HEK293 (cell line): ENCODE data around the gene BMP6.

ENCODE experiments used
- BCL11B ChIP-seq: fragments of 450-650 bp; formaldehyde crosslinking; IDR thresholded peaks from 2 replicates; pipeline ENCODE4 v1.5.1; 2016; ENCODE audit warnings: low read depth, missing biosample characterization, missing genetic modification characterization
- FEZF1 ChIP-seq: fragments of 450-650 bp; formaldehyde crosslinking; IDR thresholded peaks from 2 replicates; pipeline ENCODE4 v1.5.1; 2016; ENCODE audit warnings: missing biosample characterization, missing genetic modification characterization
- GFI1B ChIP-seq: fragments of 450-650 bp; formaldehyde crosslinking; IDR thresholded peaks from 2 replicates; pipeline ENCODE4 v1.5.1; 2016; ENCODE audit warnings: missing biosample characterization, missing genetic modification characterization
- GLI2 ChIP-seq: fragments of 450-650 bp; formaldehyde crosslinking; IDR thresholded peaks from 2 replicates; pipeline ENCODE4; 2017; ENCODE audit warnings: missing biosample characterization, missing genetic modification characterization, low read depth, borderline replicate concordance
- KLF7 ChIP-seq: fragments of 450-650 bp; formaldehyde crosslinking; IDR thresholded peaks from 2 replicates; pipeline ENCODE4 v1.5.1; 2016; ENCODE audit warnings: missing biosample characterization, missing genetic modification characterization, borderline replicate concordance
- PRDM1 ChIP-seq: fragments of 450-650 bp; formaldehyde crosslinking; IDR thresholded peaks from 2 replicates; pipeline ENCODE4; 2016; ENCODE audit warnings: missing biosample characterization, missing genetic modification characterization
- RBAK ChIP-seq: fragments of 450-650 bp; formaldehyde crosslinking; IDR thresholded peaks from 2 replicates; pipeline ENCODE4 v1.5.1; 2016; ENCODE audit warnings: missing biosample characterization, missing genetic modification characterization
- SALL2 ChIP-seq: fragments of 450-650 bp; formaldehyde crosslinking; IDR thresholded peaks from 2 replicates; pipeline ENCODE4 v1.5.0; 2017; ENCODE audit warnings: missing biosample characterization, mild to moderate bottlenecking, missing genetic modification characterization, borderline replicate concordance
- SP2 ChIP-seq: fragments of 450-650 bp; formaldehyde crosslinking; IDR thresholded peaks from 2 replicates; pipeline ENCODE4 v1.5.1; 2016; ENCODE audit warnings: missing biosample characterization, missing genetic modification characterization
- TCF7L2 ChIP-seq: IDR thresholded peaks from 2 replicates; pipeline ENCODE4 v1.6.1; 2011; ENCODE audit warnings: low read depth, mild to moderate bottlenecking, inconsistent platforms, low read length, moderate library complexity, borderline replicate concordance
- WT1 ChIP-seq: fragments of 450-650 bp; formaldehyde crosslinking; IDR thresholded peaks from 2 replicates; pipeline ENCODE4 v1.5.1; 2016; ENCODE audit warnings: missing biosample characterization, missing genetic modification characterization
- YY2 ChIP-seq: fragments of 450-650 bp; formaldehyde crosslinking; IDR thresholded peaks from 2 replicates; pipeline ENCODE4 v1.5.1; 2016; ENCODE audit warnings: missing biosample characterization, missing genetic modification characterization
- ZBTB1 ChIP-seq: fragments of 450-650 bp; formaldehyde crosslinking; IDR thresholded peaks from 2 replicates; pipeline ENCODE4 v1.5.1; 2016; ENCODE audit warnings: missing biosample characterization, missing genetic modification characterization
- ZEB2 ChIP-seq: fragments of 450-650 bp; formaldehyde crosslinking; IDR thresholded peaks from 2 replicates; pipeline ENCODE4 v1.5.1; 2016; ENCODE audit warnings: missing biosample characterization, missing genetic modification characterization
- ZFP37 ChIP-seq: fragments of 450-650 bp; formaldehyde crosslinking; IDR thresholded peaks from 2 replicates; pipeline ENCODE4 v1.5.1; 2016; ENCODE audit warnings: missing biosample characterization, missing genetic modification characterization
- ZFP41 ChIP-seq: fragments of 450-650 bp; formaldehyde crosslinking; IDR thresholded peaks from 2 replicates; pipeline ENCODE4 v1.5.1; 2016; ENCODE audit warnings: missing biosample characterization, missing genetic modification characterization, borderline replicate concordance
- ZNF112 ChIP-seq: fragments of 450-650 bp; formaldehyde crosslinking; IDR thresholded peaks from 2 replicates; pipeline ENCODE4 v1.5.0; 2017; ENCODE audit warnings: missing biosample characterization, missing genetic modification characterization
- ZNF138 ChIP-seq: fragments of 450-650 bp; formaldehyde crosslinking; IDR thresholded peaks from 2 replicates; pipeline ENCODE4 v1.5.1; 2016; ENCODE audit warnings: missing biosample characterization, missing genetic modification characterization, borderline replicate concordance
- ZNF174 ChIP-seq: fragments of 450-650 bp; formaldehyde crosslinking; IDR thresholded peaks from 2 replicates; pipeline ENCODE4 v1.5.0; 2017; ENCODE audit warnings: missing biosample characterization, mild to moderate bottlenecking, missing genetic modification characterization
- ZNF274 ChIP-seq, 2 experiments: fragments of 200-500 bp in 1 of 2; fragments of 450-650 bp in 1 of 2; sonication (Bioruptor generic) in 1 of 2; formaldehyde crosslinking in 1 of 2; IDR thresholded peaks; 2 replicates each; pipeline versions ENCODE4 v1.5.1 to v1.6.1; 2014 to 2016; ENCODE audit warnings: borderline replicate concordance in 1 of 2, inconsistent platforms in 1 of 2, low read length in 1 of 2, missing biosample characterization in 1 of 2, missing genetic modification characterization in 1 of 2
- ZNF416 ChIP-seq: fragments of 450-650 bp; formaldehyde crosslinking; IDR thresholded peaks from 2 replicates; pipeline ENCODE4 v1.5.1; 2016; ENCODE audit warnings: missing biosample characterization, missing genetic modification characterization
- ZNF48 ChIP-seq: fragments of 450-650 bp; formaldehyde crosslinking; IDR thresholded peaks from 2 replicates; pipeline ENCODE4 v1.5.1; 2016; ENCODE audit warnings: missing biosample characterization, missing genetic modification characterization
- ZNF561 ChIP-seq: fragments of 450-650 bp; IDR thresholded peaks from 2 replicates; pipeline ENCODE4 v1.5.1; 2018; ENCODE audit warnings: missing biosample characterization, missing genetic modification characterization, borderline replicate concordance
- ZNF596 ChIP-seq: fragments of 450-650 bp; IDR thresholded peaks from 2 replicates; pipeline ENCODE4 v1.5.0; 2018; ENCODE audit warnings: missing biosample characterization, mild to moderate bottlenecking, missing genetic modification characterization, moderate library complexity
- ZNF626 ChIP-seq: fragments of 450-650 bp; sonication (Bioruptor Pico); formaldehyde crosslinking; IDR thresholded peaks from 2 replicates; pipeline ENCODE4 v1.5.1; 2018; ENCODE audit warnings: missing biosample characterization, missing genetic modification characterization, inconsistent platforms
- ZNF701 ChIP-seq: fragments of 450-650 bp; formaldehyde crosslinking; IDR thresholded peaks from 2 replicates; pipeline ENCODE4 v1.5.1; 2016; ENCODE audit warnings: missing biosample characterization, missing genetic modification characterization
- ZNF747 ChIP-seq: fragments of 450-650 bp; formaldehyde crosslinking; IDR thresholded peaks from 2 replicates; pipeline ENCODE4 v1.5.1; 2016; ENCODE audit warnings: missing biosample characterization, missing genetic modification characterization
- ZNF768 ChIP-seq: fragments of 450-650 bp; formaldehyde crosslinking; IDR thresholded peaks from 2 replicates; pipeline ENCODE4 v1.5.1; 2018; ENCODE audit warnings: missing biosample characterization, mild to moderate bottlenecking, missing genetic modification characterization
- ZXDB ChIP-seq: fragments of 450-650 bp; formaldehyde crosslinking; IDR thresholded peaks from 2 replicates; pipeline ENCODE4 v1.5.1; 2016; ENCODE audit warnings: missing biosample characterization, missing genetic modification characterization
- TF ChIP-seq, protein P1 (sequence below): fragments of 450-650 bp; formaldehyde crosslinking; IDR thresholded peaks from 2 replicates; pipeline ENCODE4 v1.5.1; 2017; ENCODE audit warnings: missing biosample characterization, missing genetic modification characterization
- TF ChIP-seq, protein P2 (sequence below): fragments of 450-650 bp; formaldehyde crosslinking; IDR thresholded peaks from 2 replicates; pipeline ENCODE4 v1.5.1; 2016; ENCODE audit warnings: missing biosample characterization, missing genetic modification characterization
- TF ChIP-seq, protein P3 (sequence below): fragments of 450-650 bp; formaldehyde crosslinking; IDR thresholded peaks from 2 replicates; pipeline ENCODE4 v1.5.1; 2017; ENCODE audit warnings: missing biosample characterization, missing genetic modification characterization
- TF ChIP-seq, protein P4 (sequence below): fragments of 450-650 bp; formaldehyde crosslinking; IDR thresholded peaks from 2 replicates; pipeline ENCODE4 v1.5.1; 2016; ENCODE audit warnings: missing biosample characterization, missing genetic modification characterization
- TF ChIP-seq, protein P5 (sequence below): fragments of 450-650 bp; formaldehyde crosslinking; IDR thresholded peaks from 2 replicates; pipeline ENCODE4 v1.5.1; 2017; ENCODE audit warnings: missing biosample characterization, missing genetic modification characterization

The BMP6 gene

DNA sequence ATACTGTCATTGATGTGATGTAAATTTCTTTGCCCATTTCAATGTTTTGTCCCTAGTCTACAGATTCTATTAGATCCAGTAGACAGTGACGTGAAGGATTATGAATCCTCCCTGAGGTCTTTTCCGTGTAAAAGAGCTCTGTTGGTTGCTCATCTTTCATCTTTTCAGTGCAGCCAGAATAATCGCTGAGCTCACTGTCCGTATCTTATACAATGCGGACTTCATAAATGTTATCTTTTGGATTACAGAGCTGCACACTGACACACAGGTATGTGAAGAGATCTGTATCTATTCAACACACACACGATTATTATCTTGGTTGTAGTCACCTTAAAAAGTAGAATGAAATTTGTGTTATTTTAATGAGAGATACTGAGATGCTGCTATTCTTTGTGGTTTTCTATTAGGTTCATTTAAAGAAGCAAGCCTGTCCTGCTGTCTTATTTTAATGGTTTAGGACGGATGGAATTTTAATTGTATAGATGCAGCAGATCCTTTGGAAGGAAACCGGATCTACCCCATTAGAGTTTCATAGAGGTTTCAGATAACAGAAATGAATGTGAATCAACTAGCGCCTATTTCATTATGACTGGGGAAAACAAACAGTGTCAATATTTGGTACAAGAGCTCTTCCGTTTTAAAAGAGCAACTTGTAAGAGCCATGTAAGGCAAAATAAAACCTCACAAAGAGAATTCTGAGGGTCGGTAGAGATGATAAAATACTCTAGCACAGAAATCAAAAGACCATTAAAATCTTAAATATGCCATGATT lies 79.4 kb downstream of the BMP6 start (continued):
- TF ChIP-seq ZNF626 (tag by site-specific recombination) (no peak), ZXDB (0 out of 2 replicates have a peak, but pooled peaks have one; percentile 17), SP2 (tag by site-specific recombination) (no peak), KLF7 (tag by site-specific recombination) (no peak), ZNF174 (tag by site-specific recombination) (no peak), ZFP41 (no peak), ZEB2 (tag by site-specific recombination) (peak; percentile 23; the same call in 1 of the 2 replicates), RBAK (tag by site-specific recombination) (no peak), ZFP37 (tag by site-specific recombination) (no peak), BCL11B (tag by site-specific recombination) (no peak), ZNF416 (tag by site-specific recombination) (no peak), ZNF138 (tag by site-specific recombination) (no peak), ZNF48 (tag by site-specific recombination) (no peak), FEZF1 (tag by site-specific recombination) (peak; percentile 73; the same call in 1 of the 2 replicates), GLI2 (tag by site-specific recombination) (no peak), ZNF112 (tag by site-specific recombination) (no peak), TCF7L2 (no peak), ZNF701 (tag by site-specific recombination) (no peak), YY2 (tag by site-specific recombination) (no peak), ZNF561 (tag by site-specific recombination) (no peak), PRDM1 (tag by site-specific recombination) (no peak), ZNF747 (tag by site-specific recombination) (no peak), ZBTB1 (tag by site-specific recombination) (no peak), ZNF596 (tag by site-specific recombination) (no peak), GFI1B (tag by site-specific recombination) (no peak), WT1 (tag by site-specific recombination) (no peak), SALL2 (no peak), ZNF274 (IDR thresholded peaks at IDR 0.05; ENCODE audit: low read length) (no peak), ZNF274 (tag by site-specific recombination; IDR thresholded peaks at IDR 0.05; ENCODE audit: borderline replicate concordance) (no peak), ZNF768 (tag by site-specific recombination) (no peak)
- TF ChIP-seq, protein P1, sequence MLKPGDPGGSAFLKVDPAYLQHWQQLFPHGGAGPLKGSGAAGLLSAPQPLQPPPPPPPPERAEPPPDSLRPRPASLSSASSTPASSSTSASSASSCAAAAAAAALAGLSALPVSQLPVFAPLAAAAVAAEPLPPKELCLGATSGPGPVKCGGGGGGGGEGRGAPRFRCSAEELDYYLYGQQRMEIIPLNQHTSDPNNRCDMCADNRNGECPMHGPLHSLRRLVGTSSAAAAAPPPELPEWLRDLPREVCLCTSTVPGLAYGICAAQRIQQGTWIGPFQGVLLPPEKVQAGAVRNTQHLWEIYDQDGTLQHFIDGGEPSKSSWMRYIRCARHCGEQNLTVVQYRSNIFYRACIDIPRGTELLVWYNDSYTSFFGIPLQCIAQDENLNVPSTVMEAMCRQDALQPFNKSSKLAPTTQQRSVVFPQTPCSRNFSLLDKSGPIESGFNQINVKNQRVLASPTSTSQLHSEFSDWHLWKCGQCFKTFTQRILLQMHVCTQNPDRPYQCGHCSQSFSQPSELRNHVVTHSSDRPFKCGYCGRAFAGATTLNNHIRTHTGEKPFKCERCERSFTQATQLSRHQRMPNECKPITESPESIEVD: no peak
- TF ChIP-seq, protein P2, sequence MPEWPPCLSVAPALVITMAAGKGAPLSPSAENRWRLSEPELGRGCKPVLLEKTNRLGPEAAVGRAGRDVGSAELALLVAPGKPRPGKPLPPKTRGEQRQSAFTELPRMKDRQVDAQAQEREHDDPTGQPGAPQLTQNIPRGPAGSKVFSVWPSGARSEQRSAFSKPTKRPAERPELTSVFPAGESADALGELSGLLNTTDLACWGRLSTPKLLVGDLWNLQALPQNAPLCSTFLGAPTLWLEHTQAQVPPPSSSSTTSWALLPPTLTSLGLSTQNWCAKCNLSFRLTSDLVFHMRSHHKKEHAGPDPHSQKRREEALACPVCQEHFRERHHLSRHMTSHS (tag by site-specific recombination): no peak
- TF ChIP-seq, protein P3, sequence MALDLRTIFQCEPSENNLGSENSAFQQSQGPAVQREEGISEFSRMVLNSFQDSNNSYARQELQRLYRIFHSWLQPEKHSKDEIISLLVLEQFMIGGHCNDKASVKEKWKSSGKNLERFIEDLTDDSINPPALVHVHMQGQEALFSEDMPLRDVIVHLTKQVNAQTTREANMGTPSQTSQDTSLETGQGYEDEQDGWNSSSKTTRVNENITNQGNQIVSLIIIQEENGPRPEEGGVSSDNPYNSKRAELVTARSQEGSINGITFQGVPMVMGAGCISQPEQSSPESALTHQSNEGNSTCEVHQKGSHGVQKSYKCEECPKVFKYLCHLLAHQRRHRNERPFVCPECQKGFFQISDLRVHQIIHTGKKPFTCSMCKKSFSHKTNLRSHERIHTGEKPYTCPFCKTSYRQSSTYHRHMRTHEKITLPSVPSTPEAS (tag by site-specific recombination): no peak
- TF ChIP-seq, protein P4, sequence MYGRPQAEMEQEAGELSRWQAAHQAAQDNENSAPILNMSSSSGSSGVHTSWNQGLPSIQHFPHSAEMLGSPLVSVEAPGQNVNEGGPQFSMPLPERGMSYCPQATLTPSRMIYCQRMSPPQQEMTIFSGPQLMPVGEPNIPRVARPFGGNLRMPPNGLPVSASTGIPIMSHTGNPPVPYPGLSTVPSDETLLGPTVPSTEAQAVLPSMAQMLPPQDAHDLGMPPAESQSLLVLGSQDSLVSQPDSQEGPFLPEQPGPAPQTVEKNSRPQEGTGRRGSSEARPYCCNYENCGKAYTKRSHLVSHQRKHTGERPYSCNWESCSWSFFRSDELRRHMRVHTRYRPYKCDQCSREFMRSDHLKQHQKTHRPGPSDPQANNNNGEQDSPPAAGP (tag by site-specific recombination): no peak
- TF ChIP-seq, protein P5, sequence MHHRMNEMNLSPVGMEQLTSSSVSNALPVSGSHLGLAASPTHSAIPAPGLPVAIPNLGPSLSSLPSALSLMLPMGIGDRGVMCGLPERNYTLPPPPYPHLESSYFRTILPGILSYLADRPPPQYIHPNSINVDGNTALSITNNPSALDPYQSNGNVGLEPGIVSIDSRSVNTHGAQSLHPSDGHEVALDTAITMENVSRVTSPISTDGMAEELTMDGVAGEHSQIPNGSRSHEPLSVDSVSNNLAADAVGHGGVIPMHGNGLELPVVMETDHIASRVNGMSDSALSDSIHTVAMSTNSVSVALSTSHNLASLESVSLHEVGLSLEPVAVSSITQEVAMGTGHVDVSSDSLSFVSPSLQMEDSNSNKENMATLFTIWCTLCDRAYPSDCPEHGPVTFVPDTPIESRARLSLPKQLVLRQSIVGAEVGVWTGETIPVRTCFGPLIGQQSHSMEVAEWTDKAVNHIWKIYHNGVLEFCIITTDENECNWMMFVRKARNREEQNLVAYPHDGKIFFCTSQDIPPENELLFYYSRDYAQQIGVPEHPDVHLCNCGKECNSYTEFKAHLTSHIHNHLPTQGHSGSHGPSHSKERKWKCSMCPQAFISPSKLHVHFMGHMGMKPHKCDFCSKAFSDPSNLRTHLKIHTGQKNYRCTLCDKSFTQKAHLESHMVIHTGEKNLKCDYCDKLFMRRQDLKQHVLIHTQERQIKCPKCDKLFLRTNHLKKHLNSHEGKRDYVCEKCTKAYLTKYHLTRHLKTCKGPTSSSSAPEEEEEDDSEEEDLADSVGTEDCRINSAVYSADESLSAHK (tag by site-specific recombination): no peak
